ENCODE measurements around the gene SLC12A7.
"Not testable (repeated sequence)": the region's sequence is repeated elsewhere in the genome, so short reads cannot be mapped to it uniquely, and the experiment has no call there.

Gene SLC12A7

DNA sequence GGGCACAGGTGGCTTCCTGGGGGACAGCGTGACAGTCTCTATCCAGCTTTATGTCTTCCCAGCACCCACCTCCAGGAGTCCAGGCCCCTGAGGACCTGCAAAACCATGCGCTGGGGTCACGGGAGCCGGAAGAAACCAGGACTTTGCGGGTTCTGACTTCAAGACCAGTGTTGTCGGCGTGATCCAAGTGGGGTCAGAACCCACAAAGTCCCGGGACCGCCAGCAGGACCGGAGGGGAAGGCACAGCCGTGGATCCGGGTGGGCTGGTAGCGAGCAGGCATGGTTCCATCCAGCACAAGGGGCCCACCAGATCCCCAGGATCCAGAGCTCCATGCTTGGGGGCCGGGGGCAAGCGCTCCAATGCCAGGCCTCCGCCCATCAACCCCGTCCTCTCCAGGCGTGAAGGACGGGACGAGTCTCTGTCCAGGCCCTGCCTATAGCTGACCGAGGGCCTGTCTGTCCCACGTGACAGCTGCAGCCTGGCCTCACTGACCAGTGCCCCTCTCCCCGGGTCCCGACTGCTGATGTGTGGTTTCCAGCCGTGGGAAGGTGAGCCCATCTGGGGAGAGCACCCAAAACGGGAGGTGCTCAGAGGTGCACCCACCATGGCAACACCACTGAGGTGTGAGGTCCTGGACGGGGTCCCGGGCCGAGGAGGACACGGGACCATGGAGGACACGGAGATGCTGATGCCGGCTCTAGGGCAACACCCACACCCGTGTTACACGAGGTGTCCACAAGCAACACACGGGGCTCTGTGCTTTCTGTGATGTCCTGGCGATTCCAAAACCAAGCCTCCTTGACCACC lies 48.9 kb downstream of the SLC12A7 start:
- no peak for DNase-seq (ENCODE audit: low spot score)

DNA sequence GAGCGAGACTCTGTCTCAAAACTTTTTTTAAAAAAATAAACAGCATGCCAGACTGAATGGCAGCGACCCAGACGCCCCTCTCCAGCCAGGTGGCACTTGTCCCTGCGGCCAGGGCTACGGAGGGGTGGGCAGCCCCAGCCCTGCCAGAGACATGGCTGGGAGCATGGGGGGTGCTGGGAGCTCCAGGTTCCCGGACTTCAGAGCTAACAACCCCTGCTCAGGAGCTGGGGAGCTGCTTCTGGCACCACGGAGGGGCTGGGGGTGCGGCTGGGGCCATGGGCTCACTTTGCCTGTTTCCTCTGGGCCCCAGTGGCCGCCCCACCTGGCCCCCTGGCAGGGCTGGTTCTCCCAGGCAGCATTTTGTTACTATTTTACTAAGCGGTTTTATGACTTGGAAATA lies 49.9 kb downstream of the SLC12A7 start:
- no peak for DNase-seq (ENCODE audit: low spot score)

DNA sequence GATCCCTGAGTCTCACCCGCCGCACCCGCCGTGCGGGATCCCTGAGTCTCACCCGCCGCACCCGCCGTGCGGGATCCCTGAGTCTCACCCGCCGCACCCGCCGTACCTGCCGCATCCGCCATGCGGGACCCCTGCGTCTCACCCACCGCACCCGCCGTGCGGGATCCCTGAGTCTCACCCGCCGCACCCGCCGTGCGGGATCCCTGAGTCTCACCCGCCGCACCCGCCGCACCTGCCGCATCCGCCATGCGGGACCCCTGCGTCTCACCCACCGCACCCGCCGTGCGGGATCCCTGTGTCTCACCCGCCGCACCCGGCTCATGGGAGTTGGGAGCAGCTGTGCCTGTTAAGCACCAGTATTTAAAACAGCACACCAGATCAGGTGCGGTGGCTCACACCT lies 50.6 kb downstream of the SLC12A7 start:
- DNase-seq (ENCODE audit: low spot score) = not testable (repeated sequence)

DNA sequence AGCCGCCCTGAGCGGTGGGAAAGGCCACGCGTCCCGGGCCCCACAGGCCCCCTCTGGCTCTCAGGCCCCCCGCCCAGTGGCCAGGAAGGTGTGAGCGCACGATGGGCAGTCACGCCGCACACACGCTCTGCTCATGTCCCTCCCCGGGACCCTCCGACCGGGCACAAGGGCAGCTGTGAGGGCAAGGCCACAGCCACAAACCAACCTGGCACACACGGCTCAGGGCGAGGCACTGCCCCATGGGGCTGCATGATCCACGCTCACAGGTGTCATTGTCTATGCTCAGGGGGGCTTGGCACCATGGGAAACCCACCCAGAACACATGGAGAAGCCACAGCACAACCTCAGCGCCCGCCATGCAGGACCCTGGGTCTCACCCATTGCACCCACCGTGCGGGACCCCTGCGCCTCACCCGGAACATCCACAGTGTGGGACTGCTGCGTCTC lies 51.3 kb downstream of the SLC12A7 start:
- DNase-seq (ENCODE audit: low spot score) = no peak

DNA sequence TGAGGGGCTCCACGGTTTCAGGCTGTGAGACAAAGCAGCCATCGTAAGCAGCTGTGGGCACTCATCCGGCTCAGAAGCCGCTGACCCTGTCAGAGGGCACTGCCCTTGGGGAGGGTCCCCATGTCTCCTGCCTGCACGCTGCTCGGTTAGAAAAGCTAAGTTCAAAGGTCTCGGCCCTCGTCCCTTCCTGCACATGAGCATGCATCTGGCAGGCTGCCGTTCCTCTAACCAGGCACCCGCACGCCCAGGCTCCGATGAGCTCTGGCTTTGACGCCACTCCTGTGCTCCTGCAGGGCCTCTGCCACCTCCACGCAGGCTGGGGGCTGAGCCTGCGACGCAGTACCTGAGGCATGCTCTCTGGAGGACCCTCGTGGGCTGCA lies 52.0 kb downstream of the SLC12A7 start:
- DNase-seq (ENCODE audit: low spot score) = no peak

DNA sequence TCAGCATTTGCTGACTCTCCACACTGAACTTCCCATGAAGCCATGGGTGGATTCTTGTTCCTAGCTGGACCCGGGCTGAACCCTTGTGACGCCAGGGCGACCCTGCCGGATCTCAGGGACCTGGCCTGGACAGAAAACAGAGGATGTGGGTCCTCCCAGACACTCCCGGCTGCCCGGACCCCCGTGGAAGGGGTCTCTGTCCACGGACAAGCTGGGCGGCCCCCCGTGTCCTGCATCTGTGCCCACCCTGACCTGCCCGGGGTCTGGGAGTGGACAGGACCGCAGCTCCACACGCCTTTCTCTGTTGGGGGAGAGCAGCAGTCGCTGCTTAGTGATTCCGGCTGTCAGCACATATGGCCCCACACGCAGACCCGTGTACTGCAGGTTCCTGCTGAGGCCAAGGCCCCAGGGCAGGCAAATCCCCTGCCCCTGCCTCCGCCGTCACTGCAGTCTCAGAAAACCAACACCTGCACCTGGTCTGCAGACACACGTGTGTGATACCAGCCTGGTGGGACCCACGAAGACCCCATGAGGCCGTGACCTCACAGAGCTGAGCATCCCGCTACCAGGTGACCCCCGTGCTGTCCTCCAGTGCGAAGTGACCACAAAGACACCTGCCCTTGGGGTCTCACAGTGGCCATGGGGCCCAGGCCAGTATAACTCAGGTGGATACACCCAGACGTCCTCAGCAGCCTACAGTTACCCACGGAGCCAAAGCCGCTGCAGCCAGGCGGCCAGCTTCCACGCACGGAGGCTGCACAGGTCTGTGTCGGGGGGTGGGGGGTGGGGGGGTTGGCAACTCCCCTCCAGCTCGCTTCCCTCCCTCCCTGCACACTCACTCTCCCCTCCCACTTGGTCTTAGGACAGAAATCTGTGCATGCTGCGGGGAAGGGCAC lies 52.6 kb downstream of the SLC12A7 start:
- no peak for DNase-seq (ENCODE audit: low spot score)

DNA sequence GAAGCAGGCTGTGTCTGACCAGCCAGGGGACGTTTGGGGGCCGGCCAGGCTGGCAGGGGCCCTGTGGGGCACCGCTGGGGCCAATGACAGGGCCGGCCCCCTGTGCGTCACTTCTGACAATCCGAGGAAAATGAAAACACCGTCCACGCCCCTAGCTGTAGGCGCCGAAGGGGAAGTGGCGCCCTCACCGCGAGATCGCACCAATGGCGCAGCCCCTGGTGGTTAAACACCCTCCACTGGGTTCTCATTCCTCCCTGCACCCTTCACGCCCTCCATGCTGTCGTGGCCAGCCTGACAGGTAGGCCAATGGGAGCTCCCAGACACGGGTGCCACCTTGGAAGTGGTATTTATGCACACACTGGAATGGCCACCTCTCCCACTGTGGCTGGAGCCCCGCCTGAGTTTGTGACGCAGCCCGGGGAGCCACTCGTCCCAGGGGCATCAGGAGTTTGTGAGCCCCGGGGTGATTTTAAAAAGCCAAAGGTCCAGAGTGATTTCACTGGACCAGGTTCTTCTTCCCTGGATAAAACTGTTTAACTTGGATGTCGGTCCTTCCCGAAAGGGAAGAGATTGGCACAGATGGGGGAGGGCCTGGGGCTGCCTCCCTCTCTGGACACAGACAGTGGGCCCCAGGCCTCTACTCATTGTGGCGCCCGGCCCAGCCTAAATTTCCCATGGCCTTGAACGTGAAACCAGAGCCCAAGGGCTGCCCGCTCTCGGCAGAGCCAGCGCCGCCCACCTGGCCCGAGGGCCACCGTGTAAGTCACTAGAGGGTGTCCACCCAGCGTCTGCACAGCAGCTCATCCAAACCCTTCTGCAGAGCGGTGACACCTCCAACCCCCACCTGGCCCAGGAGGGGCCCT lies 53.5 kb downstream of the SLC12A7 start:
- DNase-seq (ENCODE audit: low spot score) = no peak

DNA sequence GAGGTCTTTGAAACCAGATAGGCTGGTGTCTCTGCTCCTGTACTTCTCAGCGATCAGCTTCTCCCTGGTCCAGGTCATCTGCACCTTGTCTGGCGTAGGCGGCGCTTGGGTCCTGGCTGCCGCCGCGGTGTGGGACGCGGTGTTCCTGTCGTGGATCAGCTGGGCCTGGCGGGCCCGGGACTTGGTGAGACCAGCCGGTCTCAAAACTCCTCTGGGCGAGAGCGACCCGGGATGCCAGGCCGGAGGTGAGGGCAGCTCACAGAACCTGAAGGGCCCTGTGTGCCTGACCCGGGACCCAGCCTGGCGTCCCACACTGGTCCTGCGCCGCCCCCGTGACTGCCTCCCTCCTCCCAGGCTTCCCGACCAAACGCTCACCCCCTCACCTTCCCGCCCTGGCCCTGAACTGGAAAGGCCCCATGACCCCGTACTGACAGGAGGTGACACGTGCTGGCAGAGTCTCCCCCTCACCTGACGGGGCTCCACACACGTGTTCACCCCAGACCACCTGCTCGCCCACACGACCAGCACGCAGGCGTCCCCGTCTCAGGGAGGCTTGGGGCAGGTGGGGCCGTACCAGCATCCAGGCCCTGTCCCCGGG lies 54.3 kb downstream of the SLC12A7 start:
- DNase-seq (ENCODE audit: low spot score) = no peak

DNA sequence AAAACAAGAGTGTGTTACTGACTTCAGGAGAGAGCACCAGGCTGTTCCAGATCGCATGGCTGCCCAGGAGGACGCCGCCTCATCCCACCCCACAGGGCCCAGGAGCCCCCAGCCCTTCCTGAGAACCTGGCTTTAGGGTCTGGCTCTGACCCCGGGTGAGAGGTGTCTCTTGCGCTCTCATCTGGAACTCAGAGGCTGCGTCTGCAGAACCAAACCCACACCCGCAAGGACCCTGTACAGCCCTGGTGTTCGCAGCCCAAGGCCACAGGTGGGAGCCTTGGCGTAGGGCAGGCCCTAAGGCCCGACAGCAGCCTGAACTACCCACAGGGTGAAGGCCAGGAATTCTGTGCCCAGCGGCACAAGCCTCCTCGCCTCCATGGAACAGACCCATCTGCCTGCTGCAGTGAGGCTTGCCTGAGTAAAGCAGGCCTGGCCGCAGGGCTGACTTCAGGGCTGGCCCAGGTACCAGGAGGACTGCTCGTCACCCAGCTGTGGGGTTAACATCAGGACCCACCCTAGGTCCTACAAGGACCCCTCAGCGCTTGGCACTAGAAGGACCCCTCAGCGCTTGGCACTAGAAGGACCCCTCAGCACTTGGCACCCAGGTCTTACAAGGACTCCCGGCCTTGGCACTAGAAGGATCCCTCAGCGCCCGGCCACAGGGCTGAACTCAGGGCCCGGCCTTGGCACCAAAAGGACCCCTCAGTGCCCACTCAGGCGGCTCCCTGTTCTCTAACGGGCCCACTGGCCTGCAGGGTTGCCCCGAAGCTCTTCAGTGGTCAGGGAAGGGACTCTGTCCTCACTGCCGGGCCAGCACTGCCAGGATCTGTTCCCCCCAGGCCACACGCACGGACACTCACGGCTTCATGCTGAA lies 55.0 kb downstream of the SLC12A7 start:
- DNase-seq (ENCODE audit: low spot score) = no peak

DNA sequence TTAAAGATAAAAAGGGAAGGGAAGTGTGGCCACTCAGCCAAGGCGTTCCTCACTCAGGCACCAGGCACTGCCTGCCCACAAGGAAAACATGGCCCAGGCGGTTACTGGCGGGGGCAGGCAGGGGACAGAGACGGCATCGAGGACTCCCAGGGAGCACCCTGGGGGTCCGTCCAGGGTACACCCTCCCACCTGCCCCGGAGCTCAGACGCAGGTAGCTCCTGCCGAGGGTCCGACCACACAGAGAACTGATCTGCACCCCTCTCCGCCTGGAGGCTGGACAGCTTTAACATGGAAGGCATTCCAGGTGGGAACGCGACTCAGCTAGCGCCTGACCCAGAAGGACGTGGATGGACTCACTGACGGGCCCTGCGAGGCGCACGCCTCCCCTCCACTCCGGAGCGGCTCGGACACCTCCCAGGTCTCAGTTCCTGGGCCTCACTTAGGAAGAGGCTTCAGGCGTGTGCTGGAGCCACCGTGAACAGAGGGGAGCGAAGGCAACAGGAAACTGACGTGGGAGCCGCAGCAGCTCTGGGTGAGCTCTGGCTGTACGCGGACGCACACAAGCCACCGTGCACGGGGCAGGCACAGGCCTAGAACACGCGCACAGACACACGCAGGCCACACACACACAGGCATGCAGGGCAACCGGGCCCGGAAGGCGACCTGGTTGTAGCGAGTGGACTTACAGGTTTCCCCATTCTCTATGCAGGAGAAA lies 55.8 kb downstream of the SLC12A7 start:
- no peak for DNase-seq (ENCODE audit: low spot score)

DNA sequence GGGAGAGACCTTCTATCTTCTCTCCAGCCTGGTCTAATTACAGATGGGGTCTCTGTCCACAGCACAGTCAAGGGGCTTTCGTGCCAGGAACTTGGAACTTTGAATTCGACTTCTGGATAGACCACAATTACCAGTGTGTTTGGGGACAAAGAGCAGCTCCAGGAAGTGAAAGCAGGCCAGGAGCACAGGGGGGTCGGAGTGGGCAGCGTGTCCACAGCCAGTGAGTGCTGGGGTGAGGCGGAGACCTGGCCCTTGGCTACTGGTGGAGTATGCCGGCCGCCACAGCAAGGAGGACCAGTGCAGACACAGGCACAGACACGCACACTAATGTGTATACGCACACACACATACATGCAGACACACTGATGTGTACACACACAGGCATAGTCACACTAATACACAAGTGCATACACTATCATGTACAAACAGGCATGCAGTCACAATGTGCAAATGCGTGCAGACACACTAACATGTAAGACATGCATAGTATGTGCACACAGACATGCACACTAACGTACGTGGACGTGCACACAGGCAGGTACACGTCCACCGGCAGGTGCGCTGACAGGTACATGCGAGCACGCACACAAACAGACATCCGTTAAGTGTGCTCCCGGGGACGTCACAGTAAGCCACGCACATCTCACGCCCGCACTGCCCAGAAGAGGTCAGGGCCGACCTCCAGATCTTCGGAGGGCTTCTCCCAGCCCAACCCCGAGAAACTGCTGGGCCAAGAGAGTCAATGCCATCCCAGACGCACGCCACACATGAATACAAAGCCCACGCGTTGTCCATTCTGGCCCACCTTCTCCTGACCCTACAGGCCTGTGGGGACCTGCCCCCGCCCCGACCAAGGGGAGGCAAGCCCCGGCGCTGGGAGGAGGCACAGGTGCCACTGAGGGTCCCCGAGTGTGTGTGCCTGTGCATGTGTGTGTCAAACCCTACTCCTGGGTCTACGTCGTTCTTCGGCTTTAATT lies 56.8 kb downstream of the SLC12A7 start:
- DNase-seq (ENCODE audit: low spot score) = no peak

DNA sequence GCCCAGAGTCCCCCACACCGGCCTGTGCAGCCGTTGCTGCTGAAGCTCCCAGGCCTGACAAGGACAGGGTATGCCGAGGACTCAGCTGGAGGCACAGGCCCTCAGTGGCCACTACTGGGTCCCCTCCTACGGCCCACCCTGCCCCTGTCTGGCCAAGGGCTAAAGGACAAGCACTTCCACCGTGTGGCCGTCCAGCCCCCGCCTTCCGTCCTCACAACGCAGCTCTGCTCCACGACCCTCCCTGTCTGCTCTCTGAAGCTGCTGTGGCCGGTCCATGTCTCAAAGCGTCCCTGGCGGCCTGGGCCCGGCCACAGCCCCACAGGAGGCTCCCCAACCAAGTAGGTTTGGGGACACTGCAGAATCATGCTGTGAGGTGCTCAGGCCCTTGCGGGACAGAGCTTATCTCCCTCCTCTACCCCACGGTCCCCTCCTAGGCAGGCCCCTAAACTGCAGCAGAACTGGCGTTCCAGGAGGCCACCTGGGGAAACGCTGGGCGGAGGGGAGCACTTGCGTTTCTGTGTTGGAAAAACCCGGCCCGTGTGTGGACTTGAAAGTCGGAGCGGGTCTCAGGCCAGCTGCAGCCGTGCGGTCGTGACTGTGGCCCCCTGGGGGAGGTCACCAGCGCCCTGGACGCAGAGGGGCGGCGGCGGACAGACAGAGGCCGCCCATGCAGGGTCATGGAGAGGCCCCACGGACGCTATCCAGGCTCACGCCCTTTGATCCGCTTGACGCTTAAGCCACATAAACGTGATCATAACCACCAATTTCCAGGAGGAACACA lies 57.7 kb downstream of the SLC12A7 start:
- no peak for DNase-seq (ENCODE audit: low spot score)

DNA sequence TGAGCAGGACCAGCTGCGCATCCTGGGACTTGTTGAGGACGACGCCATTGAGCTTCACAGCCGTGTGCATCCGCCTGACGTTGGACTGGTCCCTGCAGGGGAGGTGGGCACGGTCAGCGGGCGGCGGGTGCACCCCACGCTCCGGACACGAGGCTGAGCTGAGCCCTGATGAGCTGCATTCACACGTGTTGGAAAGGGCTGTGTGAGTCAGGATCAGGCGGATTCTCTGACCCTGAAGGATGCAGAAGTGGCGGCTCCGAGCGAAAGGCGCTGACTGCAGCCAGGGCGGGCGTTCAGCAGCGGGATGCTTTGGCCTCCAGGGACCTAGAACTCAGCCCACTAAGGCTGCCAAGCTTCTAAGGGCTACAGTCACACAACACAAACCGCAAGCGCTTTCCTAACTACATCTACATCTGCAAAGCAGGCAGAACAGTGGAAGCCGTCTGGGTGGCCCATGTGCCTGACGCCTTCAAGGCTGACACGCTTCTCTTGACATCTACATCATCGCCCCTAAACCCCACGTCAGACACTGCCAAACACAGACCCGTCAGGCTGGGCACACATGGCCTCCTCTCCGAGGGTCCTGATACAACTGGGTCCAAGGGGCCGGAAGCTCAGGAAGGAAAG lies 58.4 kb downstream of the SLC12A7 start:
- DNase-seq (ENCODE audit: low spot score) = no peak

DNA sequence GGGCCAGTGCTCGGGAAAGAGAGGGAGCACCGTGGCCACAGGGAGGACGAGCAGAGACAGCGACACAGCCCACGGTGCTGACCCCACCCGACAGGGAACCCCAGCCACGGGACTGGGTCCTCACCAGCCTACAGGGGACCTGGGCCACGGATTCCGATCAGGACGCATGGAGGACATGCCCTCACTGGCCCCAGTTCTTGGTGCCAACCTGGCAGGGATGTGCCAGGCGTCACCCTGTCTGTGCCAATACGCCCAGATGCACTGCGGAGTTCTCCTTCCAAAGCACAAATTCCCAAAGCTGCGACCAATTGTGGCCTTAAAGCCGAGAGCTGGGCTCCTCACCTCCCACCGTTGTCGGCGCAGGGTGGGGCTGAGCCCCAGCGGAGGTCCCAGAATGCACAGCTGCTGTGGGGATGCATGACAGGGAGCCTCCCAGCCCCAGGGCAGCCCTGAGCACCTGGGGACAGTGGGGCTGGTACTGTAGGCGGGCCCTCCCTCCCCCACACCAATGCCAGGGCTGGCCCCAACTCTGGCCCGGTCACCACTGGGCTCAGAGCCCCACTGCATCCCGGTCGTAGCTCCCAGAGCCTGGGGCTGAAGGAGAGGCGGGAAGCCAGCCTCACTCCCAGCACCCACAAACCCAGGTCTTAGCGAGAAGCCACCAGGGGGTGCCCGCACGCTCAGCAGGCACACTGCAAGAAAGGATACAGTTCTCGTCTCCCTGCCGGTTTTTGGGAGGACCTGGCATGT lies 59.0 kb downstream of the SLC12A7 start:
- no peak for DNase-seq (ENCODE audit: low spot score)

DNA sequence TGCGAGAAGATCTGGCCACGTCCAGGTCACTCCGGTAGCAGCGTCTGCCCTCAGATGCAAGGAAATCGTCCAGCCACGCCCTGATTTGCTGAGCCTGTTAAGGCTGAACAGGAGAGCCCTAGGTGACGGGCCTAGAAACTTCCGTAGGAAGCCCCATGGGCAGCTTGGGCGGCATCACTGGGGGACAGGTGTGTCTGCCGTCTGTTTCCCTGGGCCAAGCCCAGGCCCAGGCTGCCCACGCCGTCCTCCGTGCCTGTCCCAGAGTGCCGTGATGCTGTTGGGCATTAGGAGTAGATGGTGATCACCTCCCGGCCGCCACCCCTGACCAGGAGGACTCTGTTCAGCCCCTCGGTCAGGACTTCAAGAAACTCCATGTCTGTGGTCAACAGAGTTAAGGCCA lies 59.8 kb downstream of the SLC12A7 start:
- no peak for DNase-seq (ENCODE audit: low spot score)

DNA sequence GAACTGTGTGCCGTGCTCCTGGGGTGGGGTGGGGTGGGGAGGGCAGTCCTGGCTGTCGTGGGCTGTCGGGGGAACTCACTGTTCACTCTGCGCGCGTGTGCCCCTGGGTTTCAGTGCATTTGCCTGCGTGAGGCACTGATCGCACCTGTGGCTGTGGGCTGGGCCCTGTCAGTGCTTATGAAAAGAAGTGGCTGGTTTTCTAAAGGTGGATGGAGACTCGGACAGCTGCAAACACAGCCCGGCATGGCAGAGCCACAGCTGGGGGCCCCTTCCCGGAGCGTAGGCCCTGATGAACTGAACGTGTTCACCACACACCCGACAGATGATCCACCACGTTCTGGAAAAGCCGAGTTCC lies 60.5 kb downstream of the SLC12A7 start:
- no peak for DNase-seq (ENCODE audit: low spot score)
